ENCODE measurements around the gene INKA2.

INKA2 gene

GRCh38 chr1:111778541-111779051, 39.4 kb upstream of the INKA2 start:
- WGBS: 62% methylated on average over 2 of the region's 2 CpGs
- DNase-seq: no peak
- no peak overlapping the region for H3K27ac ChIP-seq (ENCODE audit: low read length, poor library complexity, severe bottlenecking)
- H3K18ac ChIP-seq (ENCODE audit: low read depth in 1 of 2, low read length in 2 of 2): no peak overlapping the region
- H4K91ac ChIP-seq (ENCODE audit: low read length): no peak overlapping the region
- H2AK5ac ChIP-seq (ENCODE audit: low read length, severe bottlenecking): no peak overlapping the region
- no peaks in the 10 kb centered on the region for H3K36me3 ChIP-seq (ENCODE audit: control insufficient read depth in 1 of 2, insufficient read depth in 2 of 2, low read depth in 1 of 2, low read length in 2 of 2)
- no peak overlapping the region for H3K14ac ChIP-seq (ENCODE audit: low read length in 2 of 2)
- no peaks in the 10 kb centered on the region for H3K9me3 ChIP-seq (ENCODE audit: control insufficient read depth, low read length)
- no peak overlapping the region for H3K4me3 ChIP-seq (ENCODE audit: insufficient read depth in 1 of 2, low read depth in 1 of 2, low read length in 2 of 2)
- no peak overlapping the region for H4K8ac ChIP-seq (ENCODE audit: low read length)
- H3K79me1 ChIP-seq (replicated peaks; ENCODE audit: low read length, poor library complexity, severe bottlenecking): no peaks in the 10 kb centered on the region
- no peak overlapping the region for H2BK5ac ChIP-seq (ENCODE audit: low read depth, low read length, poor library complexity, severe bottlenecking)
- no peak overlapping the region for H3K4ac ChIP-seq (ENCODE audit: low read depth in 1 of 2, low read length in 2 of 2)
- no peak overlapping the region for H2BK120ac ChIP-seq (ENCODE audit: low read depth, low read length)
- H3K9ac ChIP-seq (ENCODE audit: low read length): no peak overlapping the region
- no peaks in the 10 kb centered on the region for H3K4me1 ChIP-seq (ENCODE audit: control insufficient read depth, insufficient read depth, low read depth, low read length)
- H3K4me2 ChIP-seq (ENCODE audit: low read length, poor library complexity, severe bottlenecking): no peak overlapping the region
- H2BK15ac ChIP-seq (ENCODE audit: low read depth, poor library complexity, severe bottlenecking): no peak overlapping the region
- no peak overlapping the region for H3K23ac ChIP-seq (ENCODE audit: low read length in 2 of 2)
- no peak overlapping the region for H2AFZ ChIP-seq (ENCODE audit: low read depth, low read length)
- peaks cover 0 to 11% of the 10 kb centered on the region in 2 experiments for H3K27me3 ChIP-seq (ENCODE audit: control insufficient read depth in 1 of 2, insufficient read depth in 1 of 2, low read length in 2 of 2)
- H2BK12ac ChIP-seq (ENCODE audit: low read length in 2 of 2): no peak overlapping the region

- no peaks in the 10 kb centered on the region for H3K9me3 ChIP-seq (ENCODE audit: control insufficient read depth, low read length)
These were observed 38.9 kb upstream of the INKA2 start for GRCh38 chr1:111778066-111778465.

GRCh38 chr1:111777301-111777700, 38.1 kb upstream of the INKA2 start:
- Histone ChIP-seq H3K9me3 (ENCODE audit: control insufficient read depth, low read length) (no peaks in the 10 kb centered on the region), H3K79me1 (replicated peaks; ENCODE audit: low read length, poor library complexity, severe bottlenecking) (no peaks in the 10 kb centered on the region), H2BK12ac (ENCODE audit: low read length in 2 of 2) (no peak overlapping the region), H3K27me3 (ENCODE audit: control insufficient read depth in 1 of 2, insufficient read depth in 1 of 2, low read length in 2 of 2) (peaks cover 0 to 8% of the 10 kb centered on the region in 2 experiments), H3K23ac (ENCODE audit: low read length in 2 of 2) (no peak overlapping the region), H3K4me2 (ENCODE audit: low read length, poor library complexity, severe bottlenecking) (no peak overlapping the region), H2BK15ac (ENCODE audit: low read depth, poor library complexity, severe bottlenecking) (no peak overlapping the region), H3K14ac (ENCODE audit: low read length in 2 of 2) (no peak overlapping the region), H3K4ac (ENCODE audit: low read depth in 1 of 2, low read length in 2 of 2) (no peak overlapping the region), H3K9ac (ENCODE audit: low read length) (no peak overlapping the region), H3K36me3 (ENCODE audit: control insufficient read depth in 1 of 2, insufficient read depth in 2 of 2, low read depth in 1 of 2, low read length in 2 of 2) (no peaks in the 10 kb centered on the region), H2AK5ac (ENCODE audit: low read length, severe bottlenecking) (no peak overlapping the region), H3K18ac (ENCODE audit: low read depth in 1 of 2, low read length in 2 of 2) (no peak overlapping the region), H3K4me1 (ENCODE audit: control insufficient read depth, insufficient read depth, low read depth, low read length) (no peaks in the 10 kb centered on the region), H2BK120ac (ENCODE audit: low read depth, low read length) (no peak overlapping the region), H2BK5ac (ENCODE audit: low read depth, low read length, poor library complexity, severe bottlenecking) (no peak overlapping the region), H3K4me3 (ENCODE audit: insufficient read depth in 1 of 2, low read depth in 1 of 2, low read length in 2 of 2) (no peak overlapping the region), H4K8ac (ENCODE audit: low read length) (no peak overlapping the region), H4K91ac (ENCODE audit: low read length) (no peak overlapping the region), H2AFZ (ENCODE audit: low read depth, low read length) (no peak overlapping the region), H3K27ac (ENCODE audit: low read length, poor library complexity, severe bottlenecking) (no peak overlapping the region)
- no peak for DNase-seq
- WGBS: 96% methylated on average over 1 of the region's 1 CpG

More at GRCh38 chr1:111778066-111778465, 38.9 kb upstream of the INKA2 start:
- Histone ChIP-seq H2BK120ac (ENCODE audit: low read depth, low read length) (no peak overlapping the region), H3K4me3 (ENCODE audit: insufficient read depth in 1 of 2, low read depth in 1 of 2, low read length in 2 of 2) (no peak overlapping the region), H3K9ac (ENCODE audit: low read length) (no peak overlapping the region), H3K18ac (ENCODE audit: low read depth in 1 of 2, low read length in 2 of 2) (no peak overlapping the region), H3K36me3 (ENCODE audit: control insufficient read depth in 1 of 2, insufficient read depth in 2 of 2, low read depth in 1 of 2, low read length in 2 of 2) (no peaks in the 10 kb centered on the region), H3K4ac (ENCODE audit: low read depth in 1 of 2, low read length in 2 of 2) (no peak overlapping the region), H4K8ac (ENCODE audit: low read length) (no peak overlapping the region), H2BK15ac (ENCODE audit: low read depth, poor library complexity, severe bottlenecking) (no peak overlapping the region), H3K23ac (ENCODE audit: low read length in 2 of 2) (no peak overlapping the region), H3K4me2 (ENCODE audit: low read length, poor library complexity, severe bottlenecking) (no peak overlapping the region), H4K91ac (ENCODE audit: low read length) (no peak overlapping the region), H3K27me3 (ENCODE audit: control insufficient read depth in 1 of 2, insufficient read depth in 1 of 2, low read length in 2 of 2) (peaks cover 0 to 10% of the 10 kb centered on the region in 2 experiments), H3K79me1 (replicated peaks; ENCODE audit: low read length, poor library complexity, severe bottlenecking) (no peaks in the 10 kb centered on the region), H3K4me1 (ENCODE audit: control insufficient read depth, insufficient read depth, low read depth, low read length) (no peaks in the 10 kb centered on the region), H2BK12ac (ENCODE audit: low read length in 2 of 2) (no peak overlapping the region), H2AK5ac (ENCODE audit: low read length, severe bottlenecking) (peak overlapping the region; percentile 35), H3K14ac (ENCODE audit: low read length in 2 of 2) (no peak overlapping the region), H2AFZ (ENCODE audit: low read depth, low read length) (no peak overlapping the region), H2BK5ac (ENCODE audit: low read depth, low read length, poor library complexity, severe bottlenecking) (no peak overlapping the region), H3K27ac (ENCODE audit: low read length, poor library complexity, severe bottlenecking) (no peak overlapping the region)
- DNase-seq: no peak
- WGBS: 92% methylated on average over 5 of the region's 6 CpGs

GRCh38 chr1:111776861-111777260, 37.7 kb upstream of the INKA2 start:
- H3K4ac ChIP-seq (ENCODE audit: low read depth in 1 of 2, low read length in 2 of 2): no peak overlapping the region
- H4K91ac ChIP-seq (ENCODE audit: low read length): no peak overlapping the region
- 95% methylated on average over 8 of the region's 8 CpGs for WGBS
- H3K9ac ChIP-seq (ENCODE audit: low read length): no peak overlapping the region
- no peak overlapping the region for H2BK12ac ChIP-seq (ENCODE audit: low read length in 2 of 2)
- H2AK5ac ChIP-seq (ENCODE audit: low read length, severe bottlenecking): no peak overlapping the region
- H3K27me3 ChIP-seq (ENCODE audit: control insufficient read depth in 1 of 2, insufficient read depth in 1 of 2, low read length in 2 of 2): peaks cover 0 to 6% of the 10 kb centered on the region in 2 experiments
- no peak overlapping the region for H2BK5ac ChIP-seq (ENCODE audit: low read depth, low read length, poor library complexity, severe bottlenecking)
- no peak overlapping the region for H3K14ac ChIP-seq (ENCODE audit: low read length in 2 of 2)
- no peaks in the 10 kb centered on the region for H3K36me3 ChIP-seq (ENCODE audit: control insufficient read depth in 1 of 2, insufficient read depth in 2 of 2, low read depth in 1 of 2, low read length in 2 of 2)
- H3K4me1 ChIP-seq (ENCODE audit: control insufficient read depth, insufficient read depth, low read depth, low read length): no peaks in the 10 kb centered on the region
- no peak overlapping the region for H2BK120ac ChIP-seq (ENCODE audit: low read depth, low read length)
- no peaks in the 10 kb centered on the region for H3K79me1 ChIP-seq (replicated peaks; ENCODE audit: low read length, poor library complexity, severe bottlenecking)
- no peak overlapping the region for H3K27ac ChIP-seq (ENCODE audit: low read length, poor library complexity, severe bottlenecking)
- H3K23ac ChIP-seq (ENCODE audit: low read length in 2 of 2): no peak overlapping the region
- no peak overlapping the region for H3K18ac ChIP-seq (ENCODE audit: low read depth in 1 of 2, low read length in 2 of 2)
- no peak overlapping the region for H2BK15ac ChIP-seq (ENCODE audit: low read depth, poor library complexity, severe bottlenecking)
- no peaks in the 10 kb centered on the region for H3K9me3 ChIP-seq (ENCODE audit: control insufficient read depth, low read length)
- no peak overlapping the region for H3K4me3 ChIP-seq (ENCODE audit: insufficient read depth in 1 of 2, low read depth in 1 of 2, low read length in 2 of 2)
- no peak overlapping the region for H3K4me2 ChIP-seq (ENCODE audit: low read length, poor library complexity, severe bottlenecking)
- H2AFZ ChIP-seq (ENCODE audit: low read depth, low read length): no peak overlapping the region
- no peak for DNase-seq
- no peak overlapping the region for H4K8ac ChIP-seq (ENCODE audit: low read length)

Data from mesenchymal stem cell (in vitro differentiated cells and primary cell).